Tibial nerve (tissue), 4 donors: ENCODE measurements around the gene GOLT1A. TPM values are rescaled to one million over a fixed set of nuclear protein-coding genes. Genes with fewer than 3 reads are reported as not detected.

ENCODE experiments used
- DNase-seq, 2 donors: peaks; one replicate each; pipeline ENCODE4 v3.0.0-alpha.2; 2019; ENCODE audit warnings: low spot score in 2 of 2
- H3K27ac ChIP-seq, 4 donors: fragments of 200-600 bp; sonication (generic) in 3 of 4; one replicate each; pipeline ENCODE4 v1.5.1; 2017 to 2019; ENCODE audit warnings: mild to moderate bottlenecking in 1 of 4
- H3K27me3 ChIP-seq, 2 donors: fragments of 200-600 bp; sonication (generic) in 1 of 2; one replicate each; pipeline versions ENCODE4 v1.5.1 to v1.6.0; 2017 to 2019
- H3K36me3 ChIP-seq, 3 donors: fragments of 200-600 bp; sonication (generic); one replicate each; pipeline ENCODE4 v1.5.1; 2018 to 2019
- H3K4me1 ChIP-seq, 4 donors: fragments of 200-600 bp; sonication (generic) in 3 of 4; one replicate each; pipeline ENCODE4 v1.5.1; 2017 to 2019
- H3K4me3 ChIP-seq, 4 donors: fragments of 200-600 bp; sonication (generic) in 3 of 4; one replicate each; pipeline ENCODE4 v1.5.1; 2017 to 2019; ENCODE audit warnings: mild to moderate bottlenecking in 1 of 4, moderate library complexity in 1 of 4
- H3K9me3 ChIP-seq, 4 donors: fragments of 200-600 bp; sonication (generic) in 3 of 4; one replicate each; pipeline ENCODE4 v1.5.1; 2017 to 2019
- CTCF ChIP-seq, 5 experiments: fragments of 200-600 bp in 3 of 5; fragments of 450-650 bp in 2 of 5; sonication (generic) in 3 of 5; IDR thresholded peaks; one replicate each; pipeline ENCODE4 v1.5.1; 2016 to 2019; ENCODE audit warnings: antibody characterized with exemption in 5 of 5, mild to moderate bottlenecking in 3 of 5, moderate library complexity in 2 of 5
- EP300 ChIP-seq, 2 donors: sonication (generic); formaldehyde crosslinking; IDR thresholded peaks; one replicate each; pipeline ENCODE4 v1.6.1; 2017; ENCODE audit warnings: antibody characterized with exemption in 2 of 2, mild to moderate bottlenecking in 1 of 2
- POLR2A ChIP-seq, 2 donors: fragments of 450-650 bp; IDR thresholded peaks; one replicate each; pipeline ENCODE4 v1.6.1; 2017; ENCODE audit warnings: antibody characterized with exemption in 2 of 2, mild to moderate bottlenecking in 2 of 2, moderate library complexity in 2 of 2
- WGBS, 2 donors: methylation state at CpG; one replicate each; pipeline ENCODE4 v1.1.5; 2018; 5-methylcytosine and 5-hydroxymethylcytosine counted together
- total RNA-seq, 4 donors: library from RNA; depleted of rRNA; stranded (reverse); fragments of >200 nt; gene quantifications; one replicate each; pipeline ENCODE4 v1.1.0, GENCODE V29; 2016

The GOLT1A gene
- total RNA-seq, 4 donors from 2014 or later, result not detected

DNA sequence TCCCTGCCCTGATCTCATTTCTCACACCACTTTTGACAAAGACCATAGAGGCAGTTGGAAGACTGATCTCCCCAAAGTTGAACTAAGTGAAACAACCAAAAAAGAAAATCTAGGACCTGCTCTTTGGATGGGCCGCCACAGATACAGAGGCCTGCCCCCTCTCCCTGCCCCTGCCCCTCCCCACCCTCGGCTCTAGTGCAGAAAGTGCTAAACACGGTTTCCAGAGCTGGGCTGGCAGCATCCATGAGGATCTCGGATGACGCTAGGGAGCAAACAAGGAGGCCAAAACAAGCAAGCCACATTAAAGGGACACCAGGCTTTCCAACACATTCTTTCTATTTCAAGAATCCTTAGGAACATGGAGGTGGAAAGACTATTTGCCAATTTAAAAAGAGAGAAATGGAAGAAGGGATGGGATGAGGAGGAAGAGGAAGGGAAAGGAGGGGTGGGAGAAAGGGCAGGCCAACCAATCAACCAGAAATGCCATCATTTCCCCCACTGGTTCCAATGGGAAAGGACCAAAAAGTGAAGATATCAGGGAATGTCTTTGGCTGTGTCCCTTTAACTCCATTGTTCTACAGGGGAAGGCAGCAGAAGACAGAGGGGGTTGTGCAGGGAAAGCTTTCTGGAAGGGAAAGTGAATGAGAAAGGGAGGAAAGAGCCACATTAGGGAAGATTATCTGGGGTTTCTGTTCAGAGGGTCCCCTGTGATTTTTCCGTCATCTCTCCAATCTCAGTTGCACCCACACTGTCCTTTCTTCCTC, 38.3 kb upstream of the GOLT1A start:
- Histone ChIP-seq H3K27ac (no peak overlapping the region), H3K27me3 (no peaks in the 10 kb centered on the region), H3K4me1 (peaks cover 0 to 15% (median 3%) of the 10 kb centered on the region in 4 donors), H3K36me3 (peaks cover 0 to 2% (median 0%) of the 10 kb centered on the region in 3 donors), H3K4me3 (no peak overlapping the region), H3K9me3 (no peaks in the 10 kb centered on the region)
- DNase-seq, result no peak
- no peak for TF ChIP-seq POLR2A (IDR thresholded peaks at IDR 0.05)
- TF ChIP-seq EP300 (IDR thresholded peaks at IDR 0.05), result no peak
- TF ChIP-seq CTCF (IDR thresholded peaks at IDR 0.05), result no peak
- 73 to 77% methylated on average over 6 of the region's 6 CpGs for WGBS, 2 donors

DNA sequence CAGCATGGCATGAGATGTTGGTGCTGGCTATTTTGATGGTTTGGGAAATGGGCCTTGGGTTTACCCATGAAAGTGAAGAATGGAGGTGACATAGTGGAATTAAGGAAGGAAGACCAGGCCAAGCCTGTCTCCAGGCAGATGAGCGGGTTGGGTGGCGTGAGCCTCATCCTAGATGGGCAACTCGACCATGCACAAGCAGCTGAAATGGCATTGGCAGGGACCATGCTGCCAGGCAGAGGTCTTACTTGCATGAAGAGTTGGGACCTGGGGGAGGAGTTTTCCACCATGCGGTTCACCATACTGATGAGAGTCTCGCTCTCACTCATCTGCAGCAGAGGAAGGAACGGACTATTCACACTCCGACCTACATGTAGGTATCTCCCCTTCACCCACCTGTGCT, 37.5 kb upstream of the GOLT1A start:
- Histone ChIP-seq H3K27ac (no peak overlapping the region), H3K27me3 (no peaks in the 10 kb centered on the region), H3K4me3 (no peak overlapping the region), H3K36me3 (no peaks in the 10 kb centered on the region), H3K4me1 (peaks cover 0 to 15% (median 3%) of the 10 kb centered on the region in 4 donors), H3K9me3 (no peaks in the 10 kb centered on the region)
- no peak for DNase-seq
- WGBS, 2 donors, result 91 to 96% methylated on average over 7 of the region's 7 CpGs
- TF ChIP-seq POLR2A (IDR thresholded peaks at IDR 0.05) (no peak), CTCF (IDR thresholded peaks at IDR 0.05) (no peak)

DNA sequence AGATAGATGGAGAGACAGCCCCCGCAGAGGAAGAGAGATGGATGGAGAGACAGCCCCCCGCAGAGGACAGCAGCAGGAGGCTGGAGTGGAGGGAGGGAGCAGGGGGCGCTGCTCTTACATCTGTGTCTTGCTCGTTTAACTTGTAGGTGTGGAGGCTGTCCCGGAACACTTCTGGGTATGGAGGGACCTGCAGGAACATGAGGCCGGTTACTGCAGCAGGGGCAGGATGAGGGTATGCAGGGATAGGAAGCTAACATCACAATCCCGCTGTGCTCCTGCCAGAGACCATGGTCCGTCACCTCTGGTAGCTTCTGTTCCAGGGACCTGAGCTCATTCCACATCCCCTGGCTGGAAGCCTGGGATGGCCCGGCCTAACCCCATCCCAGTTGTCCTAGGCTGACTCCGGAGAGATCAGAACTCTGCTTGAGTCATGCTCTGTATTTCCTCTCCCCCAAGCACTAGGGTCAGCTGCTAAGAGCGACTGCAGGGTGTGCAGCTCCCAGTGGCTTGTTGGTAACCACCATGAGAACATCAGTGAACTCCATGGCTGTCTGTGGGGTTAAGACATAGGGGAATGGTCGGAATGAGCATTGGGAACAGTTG, 36.7 kb upstream of the GOLT1A start:
- TF ChIP-seq CTCF (IDR thresholded peaks at IDR 0.05) (no peak), EP300 (IDR thresholded peaks at IDR 0.05) (no peak), POLR2A (IDR thresholded peaks at IDR 0.05) (no peak)
- H3K27me3 ChIP-seq, result no peaks in the 10 kb centered on the region
- H3K9me3 ChIP-seq, result no peaks in the 10 kb centered on the region
- no peak overlapping the region for H3K27ac ChIP-seq
- peaks cover 0 to 8% (median 1%) of the 10 kb centered on the region in 4 donors for H3K4me1 ChIP-seq
- DNase-seq, result no peak
- no peaks in the 10 kb centered on the region for H3K36me3 ChIP-seq
- WGBS, 2 donors, result 68 to 73% methylated on average over 11 to 12 of the region's 12 CpGs
- H3K4me3 ChIP-seq, result no peak overlapping the region

GRCh38 chr1:204249736-204250427, 36.1 kb upstream of the GOLT1A start:
- Histone ChIP-seq H3K4me3 (no peak overlapping the region), H3K27me3 (no peaks in the 10 kb centered on the region), H3K9me3 (no peaks in the 10 kb centered on the region), H3K27ac (no peak overlapping the region), H3K4me1 (peaks cover 0 to 3% (median 0%) of the 10 kb centered on the region in 4 donors), H3K36me3 (no peaks in the 10 kb centered on the region)
- TF ChIP-seq CTCF (IDR thresholded peaks at IDR 0.05) (no peak), EP300 (IDR thresholded peaks at IDR 0.05) (no peak), POLR2A (IDR thresholded peaks at IDR 0.05) (no peak)
- no peak for DNase-seq
- WGBS, 2 donors, result 68 to 81% methylated on average over 7 of the region's 7 CpGs

DNA sequence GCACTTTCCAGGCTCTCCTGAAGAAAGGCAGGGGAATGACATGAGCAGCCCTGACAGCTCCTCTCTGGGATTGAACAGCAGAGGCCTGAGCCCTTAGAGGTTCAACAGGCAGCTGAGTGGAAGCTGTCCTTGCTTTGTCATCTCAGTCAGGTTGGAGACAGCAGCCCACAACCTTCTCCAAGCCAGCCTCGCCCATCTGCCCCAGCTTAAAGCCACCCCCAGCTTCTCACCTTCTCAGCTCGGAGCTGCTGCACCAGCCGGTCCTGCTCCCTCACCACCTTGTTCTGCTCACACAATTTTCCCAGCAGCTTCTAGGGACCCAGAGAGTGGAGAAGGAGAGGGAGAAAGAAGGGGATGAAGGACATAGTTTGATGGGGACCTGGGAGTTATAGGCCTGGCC, 35.2 kb upstream of the GOLT1A start:
- no peaks in the 10 kb centered on the region for H3K9me3 ChIP-seq
- WGBS, 2 donors, result 95 to 96% methylated on average over 3 of the region's 3 CpGs

More for the DNA sequence above, 35.2 kb upstream of the GOLT1A start:
- no peak for DNase-seq
- TF ChIP-seq EP300 (IDR thresholded peaks at IDR 0.05) (no peak), POLR2A (IDR thresholded peaks at IDR 0.05) (no peak), CTCF (IDR thresholded peaks at IDR 0.05) (no peak)
- Histone ChIP-seq H3K36me3 (no peaks in the 10 kb centered on the region), H3K4me3 (no peak overlapping the region), H3K27ac (no peak overlapping the region), H3K4me1 (peaks cover 0 to 3% (median 0%) of the 10 kb centered on the region in 4 donors), H3K27me3 (no peaks in the 10 kb centered on the region)
